Medulla oblongata (tissue), 1 donor: ENCODE results near the gene ZNF335.

Experiments used
- DNase-seq: peaks from one replicate; pipeline ENCODE4 v3.0.0-alpha.2; 2015; ENCODE audit errors: extremely low spot score

Gene ZNF335

DNA sequence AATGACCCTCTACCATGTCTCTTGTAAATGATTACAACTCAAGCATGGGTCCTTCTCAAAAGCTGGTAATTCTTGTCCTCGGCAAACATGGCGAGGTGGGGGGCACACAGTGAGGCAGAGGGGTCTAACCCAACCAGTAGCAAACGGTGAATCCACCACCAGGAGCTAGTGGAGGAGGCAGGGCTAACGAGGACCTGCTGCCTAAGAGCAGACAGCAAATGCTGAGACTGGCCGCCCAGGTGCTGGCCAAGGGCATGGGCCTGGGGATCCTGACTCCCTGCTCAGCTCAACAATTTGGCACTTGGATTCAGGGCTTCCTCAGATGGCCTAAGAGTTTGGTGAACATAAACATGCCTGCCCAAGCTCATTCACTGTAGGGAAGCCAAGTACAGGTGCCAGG lies 19.1 kb downstream of the ZNF335 start:
- no peak for DNase-seq

DNA sequence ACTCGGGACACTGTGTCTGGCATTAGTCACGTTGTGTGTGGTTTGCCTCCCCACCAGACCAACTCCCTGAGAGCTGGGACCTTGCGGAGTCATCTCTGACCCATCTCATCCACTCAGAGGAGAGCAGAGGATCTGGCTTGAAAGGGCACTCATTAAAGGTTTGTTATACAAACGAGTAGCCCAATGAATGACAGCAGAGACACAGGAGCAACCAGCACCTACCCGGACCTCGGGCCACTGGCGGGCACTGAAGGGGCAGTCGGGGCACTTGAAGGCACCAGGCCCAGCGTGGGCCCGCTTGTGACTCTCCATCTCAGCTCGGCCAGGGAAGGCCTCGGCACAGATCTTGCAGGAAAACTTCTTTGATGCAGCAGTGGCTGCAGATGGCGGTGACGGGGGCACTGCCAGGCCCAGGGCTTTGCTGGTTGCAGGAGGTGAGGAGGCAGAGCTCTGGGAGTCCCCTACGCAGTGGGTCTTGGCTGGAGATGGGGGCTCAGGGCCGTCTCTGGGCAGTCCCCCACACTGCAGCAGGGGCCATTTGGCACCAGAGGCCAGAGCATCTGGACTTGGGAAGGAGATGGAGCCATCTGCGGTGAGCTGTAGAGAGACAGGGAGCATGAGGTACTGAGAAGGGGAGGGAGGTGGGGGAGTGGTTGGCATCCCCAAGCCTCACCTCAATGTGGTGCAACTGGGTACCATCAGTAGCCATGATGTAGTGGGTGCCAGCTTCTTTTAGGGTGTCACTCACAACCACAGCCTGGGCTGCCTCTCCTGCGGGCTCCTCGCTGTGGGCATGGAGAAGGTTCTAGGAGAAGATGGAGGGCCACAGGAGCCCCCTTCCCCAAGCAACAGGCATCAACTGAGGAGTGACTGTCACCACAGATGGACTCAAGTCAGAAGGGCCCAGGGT lies 19.8 kb downstream of the ZNF335 start:
- DNase-seq, result no peak

DNA sequence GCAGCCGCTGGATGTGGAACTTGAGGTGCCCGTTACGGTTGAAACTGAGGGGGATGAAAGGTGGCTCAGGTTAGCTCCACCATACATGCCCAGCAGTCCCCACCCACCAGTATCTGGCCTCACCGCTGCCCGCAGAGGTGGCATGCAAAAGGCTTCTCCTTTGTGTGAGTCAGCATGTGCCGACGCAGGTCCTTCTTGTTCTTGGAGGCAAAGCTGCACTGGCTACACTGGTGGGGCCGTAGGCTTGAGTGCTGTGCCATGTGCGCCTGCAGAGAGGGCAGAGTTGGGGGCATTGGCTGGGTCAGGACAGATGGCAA lies 21.7 kb downstream of the ZNF335 start:
- no peak for DNase-seq

DNA sequence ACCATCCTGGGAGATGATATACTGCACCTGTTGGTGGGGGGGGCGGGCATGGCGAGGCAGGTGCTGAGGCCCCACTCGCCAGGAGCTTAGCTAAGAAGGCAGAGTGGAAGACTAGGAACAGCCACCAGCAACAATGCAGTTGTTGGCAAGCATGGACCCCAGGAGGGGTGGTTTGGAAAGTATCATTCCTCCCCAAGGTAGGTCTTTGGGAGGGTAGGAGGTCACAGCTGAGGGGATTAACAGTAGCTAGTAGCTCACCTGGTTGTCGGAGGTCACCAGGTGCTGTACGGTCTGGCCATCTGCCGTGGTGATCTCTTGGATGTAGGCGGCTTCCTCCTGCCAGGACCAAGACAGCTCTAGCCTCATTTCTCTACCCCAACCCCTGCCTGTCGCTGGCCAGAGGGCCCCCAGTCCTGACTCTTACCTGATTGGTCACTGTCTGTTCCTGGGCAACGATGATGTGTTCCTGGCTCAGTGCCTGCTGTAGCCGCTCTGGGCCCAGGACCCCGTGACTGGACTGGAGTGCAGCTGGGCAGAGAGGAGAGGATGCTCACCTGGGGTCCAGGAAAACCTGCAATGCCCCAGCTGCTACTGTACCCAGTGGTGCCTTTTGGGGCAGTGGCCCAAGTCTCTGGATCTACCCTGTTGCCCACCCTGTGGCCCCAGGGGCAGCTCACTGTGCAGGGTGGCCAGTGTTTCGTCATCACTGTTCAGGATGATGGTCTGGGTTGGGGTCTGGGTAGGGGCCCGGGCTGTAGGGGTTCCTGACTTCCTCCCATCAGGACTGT lies 22.3 kb downstream of the ZNF335 start:
- no peak for DNase-seq

DNA sequence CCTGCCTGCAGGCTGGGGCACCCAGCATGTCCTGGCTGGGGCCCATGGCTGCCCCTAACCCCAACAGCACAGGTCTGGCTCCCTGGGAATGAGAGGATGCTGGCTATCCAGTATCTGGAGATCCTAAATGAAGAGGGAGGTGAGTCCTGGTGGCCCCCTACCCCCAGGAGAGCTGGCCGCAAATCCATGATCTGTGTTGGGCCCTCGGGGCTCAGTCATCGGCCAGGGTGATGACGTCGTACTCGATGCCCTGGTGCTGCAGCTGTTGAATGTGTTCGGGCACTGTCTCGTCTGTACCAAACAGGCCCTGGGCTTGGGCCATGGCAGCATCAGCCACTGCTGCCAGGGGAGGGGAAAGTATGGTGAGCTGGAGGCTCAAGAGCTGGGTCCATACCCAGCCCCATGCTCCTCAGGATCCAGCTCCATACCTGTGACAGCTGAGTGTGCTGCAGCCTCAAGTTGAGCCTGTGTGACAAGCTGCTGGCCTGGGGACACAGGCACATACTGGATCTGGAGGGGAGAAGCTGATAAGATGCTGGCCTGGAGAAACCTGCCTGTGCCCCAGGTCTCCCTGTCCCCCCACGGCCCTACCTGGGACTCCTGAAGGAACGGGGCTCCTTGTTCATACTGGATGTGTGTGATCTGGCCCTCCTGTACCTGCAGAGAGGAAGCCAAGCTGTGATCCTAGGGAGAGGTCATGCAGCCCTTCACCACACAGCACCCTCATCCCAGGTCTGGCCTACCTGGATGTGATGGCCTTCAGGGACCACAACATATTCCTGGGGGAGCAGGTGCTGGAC lies 23.1 kb downstream of the ZNF335 start:
- no peak for DNase-seq

DNA sequence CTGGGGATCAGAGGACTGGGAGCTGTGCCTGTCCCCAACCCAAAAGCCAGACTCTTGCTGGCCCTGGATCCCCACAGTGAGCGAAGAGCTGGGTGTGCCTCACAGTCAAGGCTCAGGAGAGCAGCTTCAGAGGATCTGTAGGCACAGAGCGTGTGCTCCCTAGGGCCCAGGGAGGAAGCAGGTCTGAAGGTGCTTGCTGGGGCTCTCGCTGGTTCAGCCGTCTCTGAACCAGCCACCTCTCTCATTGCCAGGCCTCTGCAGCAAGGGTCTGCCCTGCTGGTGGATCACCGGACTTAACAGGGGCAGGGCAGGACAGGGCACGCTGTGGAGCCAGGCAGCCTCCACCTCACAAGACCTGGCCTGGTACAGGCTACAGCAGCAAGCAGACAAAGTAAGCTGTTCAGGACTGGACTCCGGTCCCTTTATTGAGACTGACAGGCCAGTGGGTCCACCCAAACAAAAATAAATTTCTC lies 23.7 kb downstream of the ZNF335 start:
- DNase-seq, result no peak

DNA sequence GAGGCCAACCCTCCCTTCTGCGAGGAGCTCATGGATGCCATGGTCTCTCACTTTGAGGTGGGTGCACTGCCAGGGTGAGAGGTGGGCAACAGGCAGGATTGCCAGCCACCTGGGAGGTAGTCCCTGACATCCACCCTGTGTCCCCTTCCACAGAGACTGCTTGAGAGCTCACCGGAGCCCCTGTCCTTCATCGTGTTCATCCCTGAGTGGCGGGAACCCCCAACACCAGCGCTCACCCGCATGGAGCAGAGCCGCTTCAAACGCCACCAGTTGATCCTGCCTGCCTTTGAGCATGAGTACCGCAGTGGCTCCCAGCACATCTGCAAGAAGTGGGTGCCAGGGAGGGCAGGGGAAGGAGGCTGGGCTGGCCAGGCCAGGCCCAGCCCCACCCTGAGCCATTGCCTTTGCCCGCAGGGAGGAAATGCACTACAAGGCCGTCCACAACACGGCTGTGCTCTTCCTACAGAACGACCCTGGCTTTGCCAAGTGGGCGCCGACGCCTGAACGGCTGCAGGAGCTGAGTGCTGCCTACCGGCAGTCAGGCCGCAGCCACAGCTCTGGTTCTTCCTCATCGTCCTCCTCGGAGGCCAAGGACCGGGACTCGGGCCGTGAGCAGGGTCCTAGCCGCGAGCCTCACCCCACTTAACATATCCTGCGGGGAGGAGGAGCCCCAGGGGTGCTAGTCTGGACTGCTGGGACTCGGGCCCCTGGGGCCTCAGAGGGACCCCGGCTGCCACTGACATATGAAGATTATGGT lies 24.7 kb downstream of the ZNF335 start:
- DNase-seq, result no peak

DNA sequence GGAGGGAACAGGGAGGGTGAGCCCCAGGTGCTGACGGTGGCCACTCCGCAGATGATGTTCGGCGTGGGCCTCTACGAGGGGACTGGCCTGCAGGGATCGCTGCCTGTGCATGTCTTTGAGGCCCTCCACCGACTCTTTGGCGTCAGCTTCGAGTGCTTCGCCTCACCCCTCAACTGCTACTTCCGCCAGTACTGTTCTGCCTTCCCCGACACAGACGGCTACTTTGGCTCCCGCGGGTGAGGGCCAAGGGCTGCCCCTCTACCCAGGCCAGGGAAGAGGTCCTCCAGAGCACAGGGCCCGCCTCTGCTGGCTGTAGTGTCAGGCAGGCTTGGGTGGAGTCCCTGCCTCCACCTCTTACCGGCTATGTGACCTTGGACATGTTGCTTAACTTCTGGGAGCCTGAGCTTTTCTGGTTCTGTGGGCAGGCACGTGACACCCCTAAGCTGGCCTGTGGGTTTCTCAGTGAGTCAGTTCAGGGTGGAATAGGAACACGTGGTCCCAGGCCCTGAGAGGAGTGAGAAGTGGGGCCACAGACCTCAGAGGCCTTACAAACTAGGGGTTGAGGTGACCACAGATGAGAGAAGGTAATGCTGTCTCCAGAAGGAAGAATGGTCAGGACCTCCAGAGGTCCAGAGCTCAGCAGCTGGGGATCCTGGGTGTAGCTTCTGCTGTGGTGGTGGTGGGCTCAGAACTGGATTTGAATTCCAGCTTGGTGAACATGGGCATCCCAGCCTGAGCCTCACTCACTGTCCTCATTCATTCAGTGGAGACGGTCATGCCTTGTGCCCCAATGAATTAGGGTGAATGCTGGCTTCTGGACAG lies 25.6 kb downstream of the ZNF335 start:
- DNase-seq, result no peak

DNA sequence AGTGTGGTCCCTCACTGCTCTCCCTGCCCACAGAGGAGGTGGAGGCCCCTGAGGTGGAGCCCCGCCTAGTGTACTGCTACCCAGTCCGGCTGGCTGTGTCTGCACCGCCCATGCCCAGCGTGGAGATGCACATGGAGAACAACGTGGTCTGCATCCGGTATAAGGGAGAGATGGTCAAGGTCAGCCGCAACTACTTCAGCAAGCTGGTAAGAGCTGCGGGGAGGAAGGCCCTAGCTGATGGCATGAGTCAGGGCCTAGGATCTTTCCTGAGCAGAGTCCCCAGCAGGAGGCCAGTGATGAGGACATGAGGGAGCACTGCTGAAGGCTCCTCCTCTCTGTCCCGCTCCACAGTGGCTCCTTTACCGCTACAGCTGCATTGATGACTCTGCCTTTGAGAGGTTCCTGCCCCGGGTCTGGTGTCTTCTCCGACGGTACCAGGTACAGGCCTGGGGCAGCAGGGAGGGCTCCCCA lies 26.3 kb downstream of the ZNF335 start:
- no peak for DNase-seq

DNA sequence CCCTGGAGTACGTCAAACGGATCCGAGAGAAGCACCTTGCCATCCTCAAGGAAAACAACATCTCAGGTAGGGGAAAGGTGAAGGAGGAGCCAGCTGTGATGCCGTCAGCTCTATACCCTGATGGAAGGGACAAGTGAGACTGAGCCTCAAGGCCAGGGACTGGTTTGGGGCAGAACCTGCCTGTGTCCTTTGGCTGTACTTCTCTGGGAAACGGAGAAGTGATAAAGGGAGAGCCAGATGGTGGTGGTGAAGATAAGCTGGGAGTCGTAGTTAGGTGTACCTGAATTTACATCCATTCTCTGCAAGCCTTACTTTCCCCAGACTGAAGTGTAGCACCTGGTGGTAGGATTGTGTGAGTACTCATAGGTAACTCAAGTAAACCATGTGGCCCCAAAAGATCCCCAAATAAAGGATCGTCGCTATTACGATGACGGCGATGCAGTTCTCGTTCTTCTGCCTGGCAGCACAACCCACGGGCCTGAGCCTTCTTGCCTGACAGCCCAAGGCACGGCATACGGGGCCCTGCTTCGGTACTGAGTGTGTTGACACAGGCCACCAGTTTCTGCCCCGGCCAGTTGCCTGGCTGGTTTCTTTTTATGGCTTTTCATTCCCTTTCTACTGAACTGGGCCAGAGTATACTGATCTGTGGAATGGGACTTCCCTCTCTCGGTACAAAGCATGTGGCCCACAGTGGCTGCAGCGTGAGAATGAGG lies 26.9 kb downstream of the ZNF335 start:
- DNase-seq, result no peak

DNA sequence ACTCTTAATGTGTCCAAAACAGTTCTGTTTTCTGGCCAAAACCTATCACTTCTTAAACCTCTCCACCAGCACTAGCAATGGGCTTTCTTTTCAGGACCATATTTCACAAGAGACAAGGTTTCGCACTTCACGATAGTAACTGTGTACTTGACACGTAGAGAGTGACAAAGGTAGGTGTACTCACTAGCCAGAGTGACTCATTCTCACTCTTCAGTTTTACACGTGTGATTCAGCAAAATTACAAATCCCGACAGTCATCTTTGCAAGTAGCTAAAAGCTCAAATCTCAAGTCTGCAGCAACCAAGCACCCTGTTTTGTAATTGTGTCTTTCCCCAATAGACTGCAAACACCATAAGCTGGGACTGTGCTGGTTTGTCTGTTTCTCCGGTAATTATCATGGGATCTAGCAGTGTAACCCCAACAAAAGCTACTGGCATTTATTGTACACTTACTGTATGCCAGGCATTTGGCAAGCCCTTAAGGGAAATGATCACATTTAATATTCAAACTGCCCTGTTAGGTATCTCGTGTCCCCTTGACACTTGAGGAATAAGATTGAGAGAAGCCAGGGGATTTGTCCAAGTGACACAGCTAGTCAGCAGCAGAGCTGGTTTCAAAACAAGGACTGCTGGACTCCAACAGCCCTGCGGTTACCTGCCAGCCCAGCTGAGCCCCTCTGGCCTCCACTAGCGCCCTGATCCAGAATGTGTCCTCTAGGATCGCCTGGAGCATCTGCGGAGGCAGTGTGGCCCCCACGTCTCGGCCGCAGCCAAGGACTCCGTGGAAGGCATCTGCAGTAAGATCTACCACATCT lies 27.6 kb downstream of the ZNF335 start:
- DNase-seq, result no peak

DNA sequence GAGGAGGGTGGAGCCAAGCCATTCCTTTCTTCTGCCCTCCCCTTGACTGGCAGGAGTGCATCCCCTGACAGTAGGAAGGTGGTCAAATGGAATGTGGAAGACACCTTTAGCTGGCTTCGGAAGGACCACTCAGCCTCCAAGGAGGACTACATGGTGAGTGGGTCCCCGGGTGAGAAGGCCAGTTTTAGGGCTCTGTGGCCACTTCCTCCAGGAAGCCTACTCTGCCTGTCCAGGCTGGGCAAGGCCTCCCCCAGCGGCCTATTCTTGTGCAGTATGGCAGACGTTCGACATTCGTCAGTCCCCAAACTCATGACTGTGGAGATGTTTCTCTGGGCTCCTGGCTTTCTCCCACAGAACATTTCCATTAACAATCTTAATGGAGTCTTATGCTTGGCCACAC lies 28.4 kb downstream of the ZNF335 start:
- no peak for DNase-seq

DNA sequence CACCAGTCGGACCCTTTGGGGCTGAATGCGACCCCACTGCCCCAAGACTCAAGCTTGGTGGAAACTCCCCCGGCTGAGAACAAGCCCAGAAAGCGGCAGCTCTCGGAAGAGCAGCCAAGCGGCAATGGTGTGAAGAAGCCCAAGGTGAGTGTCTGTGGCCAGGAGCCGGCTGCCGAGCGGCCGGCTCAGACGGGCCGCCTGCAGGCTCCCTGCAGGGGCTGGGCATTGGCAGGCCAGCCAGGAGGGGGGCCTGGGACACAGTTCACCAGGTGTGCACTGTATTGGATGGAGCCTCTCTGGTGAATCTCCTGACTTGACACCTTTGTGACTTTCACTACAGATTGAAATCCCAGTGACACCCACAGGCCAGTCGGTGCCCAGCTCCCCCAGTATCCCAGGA lies 31.5 kb downstream of the ZNF335 start:
- no peak for DNase-seq

DNA sequence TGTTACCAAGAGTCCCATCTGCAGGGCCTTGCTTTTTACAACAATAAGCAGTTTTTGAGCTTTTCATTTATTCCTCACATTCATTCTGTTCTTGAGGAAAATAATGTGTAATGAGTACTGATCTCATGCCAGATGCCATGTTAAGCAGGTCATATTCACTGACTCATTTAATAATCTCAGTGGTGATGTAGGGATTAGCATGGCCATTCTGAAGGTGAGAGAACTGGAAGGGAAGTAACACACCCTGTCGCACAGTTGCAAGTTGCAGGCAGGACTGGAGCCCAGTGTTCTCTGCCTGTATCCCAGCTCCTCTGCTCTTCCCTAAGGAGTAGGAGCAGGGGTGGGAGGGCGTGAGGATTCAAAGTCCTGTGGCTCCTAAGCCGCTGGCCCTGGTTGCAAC lies 31.9 kb downstream of the ZNF335 start:
- no peak for DNase-seq

DNA sequence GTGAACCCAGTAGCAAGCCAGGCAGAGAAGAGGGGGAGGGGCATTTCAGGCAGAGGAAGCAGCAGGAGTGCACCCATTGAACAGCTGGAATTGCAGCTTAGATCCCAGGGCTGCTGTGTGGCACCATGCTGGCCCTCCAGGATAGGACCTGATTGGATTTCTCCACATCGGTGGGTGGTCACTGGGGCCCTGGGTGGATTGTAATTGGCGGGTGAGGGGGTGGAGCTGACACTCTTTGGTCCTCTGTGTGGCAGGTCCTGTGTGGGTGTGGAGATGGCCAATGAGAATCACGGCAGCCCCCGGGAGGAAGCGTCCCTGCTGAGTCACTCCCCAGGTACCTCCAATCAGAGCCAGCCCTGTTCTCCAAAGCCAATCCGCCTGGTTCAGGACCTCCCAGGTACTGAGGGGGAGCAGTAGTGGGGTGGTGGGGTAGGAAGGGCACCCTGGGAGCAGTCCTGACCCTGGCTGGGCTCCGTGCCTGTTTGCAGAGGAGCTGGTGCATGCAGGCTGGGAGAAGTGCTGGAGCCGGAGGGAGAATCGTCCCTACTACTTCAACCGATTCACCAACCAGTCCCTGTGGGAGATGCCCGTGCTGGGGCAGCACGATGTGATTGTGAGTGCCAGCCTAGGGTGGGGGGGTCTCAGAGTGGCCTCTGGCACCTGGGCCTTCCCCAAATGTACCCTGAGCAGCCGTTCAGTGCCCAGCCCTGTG lies 33.1 kb downstream of the ZNF335 start:
- no peak for DNase-seq

DNA sequence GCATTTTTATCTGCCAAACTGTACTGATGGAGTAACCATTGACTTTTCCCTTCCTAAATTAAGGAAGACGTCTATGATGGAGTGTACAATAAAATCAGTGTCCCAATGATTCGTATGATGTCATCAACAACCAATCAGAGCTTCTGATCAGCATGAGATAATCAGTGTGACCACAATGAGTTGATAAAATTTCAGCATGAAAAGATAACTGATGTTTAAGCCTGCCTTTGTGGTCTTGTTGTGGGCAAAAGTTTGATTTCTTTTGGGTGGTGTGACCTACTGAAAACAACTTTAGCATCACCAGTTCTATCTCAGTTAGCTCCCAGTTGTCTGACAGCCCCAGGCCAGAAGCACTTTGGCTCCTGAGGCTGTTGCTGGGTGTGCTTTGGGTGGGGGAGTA lies 34.2 kb downstream of the ZNF335 start:
- DNase-seq, result no peak

DNA sequence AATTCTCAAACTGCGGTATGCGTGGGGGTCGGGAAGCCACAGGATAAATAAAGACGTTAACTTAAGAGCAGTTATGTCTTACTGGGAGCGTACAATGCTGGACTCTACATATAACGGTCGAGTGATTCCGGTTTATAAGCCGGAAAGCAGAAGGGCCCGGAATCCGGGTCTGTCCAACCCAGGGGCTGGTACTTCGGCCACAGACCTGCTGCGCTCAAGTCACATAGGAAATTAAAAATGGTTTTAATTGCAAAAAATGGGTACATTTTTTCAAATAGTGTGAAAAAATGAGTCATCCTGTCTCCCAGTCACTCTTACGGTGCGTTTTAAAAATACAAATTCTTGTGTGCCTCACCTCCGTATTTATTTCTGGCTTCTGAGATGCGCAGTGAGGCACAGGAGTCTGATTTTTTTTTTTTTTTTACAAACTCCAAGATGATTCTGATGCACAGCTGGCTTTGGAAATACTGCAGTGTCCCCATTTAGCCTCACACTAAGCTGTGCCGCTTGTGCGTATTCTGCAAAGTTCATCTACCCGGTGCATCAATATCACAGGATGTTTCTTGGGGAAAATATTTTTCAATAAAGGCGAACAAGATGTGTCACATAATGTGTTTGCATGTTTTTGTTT lies 36.5 kb downstream of the ZNF335 start:
- DNase-seq, result peak; percentile 36
